HCT116 (cell line): ENCODE data around the gene CDX1. TPM values are rescaled to one million over a fixed set of nuclear protein-coding genes. Genes with fewer than 3 reads are reported as not detected.

Source experiments
- ATAC-seq: fragments of 200-7000 bp; cut with Tn5 transposase; 2 replicates; pipeline ENCODE4 v1.9.1; 2020; ENCODE audit warnings: mild to moderate bottlenecking, moderate library complexity
- BruUV-seq: library from RNA; stranded (reverse); fragments of 400-500 nt; replicated peaks from 2 replicates; lab custom pipeline; 2021; lab: Mats Ljungman, UMichigan
- CTCF ChIA-PET: fragments of 300-600 bp; sonication (Branson Sonifier 250); formaldehyde crosslinking; loops from one replicate; lab custom pipeline; 2021; ENCODE audit warnings: antibody characterized with exemption; lab: Charles Lee
- POLR2A ChIA-PET: fragments of 300-600, 350-600 bp; sonication (Branson Sonifier 250); formaldehyde crosslinking; loops from one replicate; lab custom pipeline; 2021; ENCODE audit warnings: antibody characterized with exemption; lab: Charles Lee
- RAD21 ChIA-PET, 2 experiments: fragments of 300-600 bp; sonication (Branson Sonifier 250); formaldehyde crosslinking; loops; one replicate each; lab custom pipeline; 2023; ENCODE audit warnings: low total read pairs in 2 of 2; ENCODE audit not compliant: uncharacterized antibody in 2 of 2, unreplicated experiment in 2 of 2, low non-redundant PET in 1 of 2; lab: Charles Lee
- DNase-seq: peaks from one replicate; pipeline ENCODE4 v3.0.0-alpha.2; 2010; ENCODE audit warnings: low read depth, low spot score
- H2AFZ ChIP-seq: fragments of 200-600 bp; shearing (Covaris generic), sonication (generic); 2 replicates; pipeline ENCODE4 v1.6.1; 2017; ENCODE audit warnings: low read depth, mixed run types, mixed read lengths, antibody characterized with exemption, low read length; ENCODE audit not compliant: poor library complexity, severe bottlenecking
- H3K27ac ChIP-seq: 2 replicates; pipeline ENCODE4 v1.5.1; 2012; ENCODE audit warnings: low read depth, low read length
- H3K27me3 ChIP-seq: fragments of 200-600 bp; sonication (generic); 2 replicates; pipeline ENCODE4 v1.6.1; 2016; ENCODE audit warnings: mixed run types, low read length, mixed read lengths; ENCODE audit not compliant: insufficient read depth
- H3K36me3 ChIP-seq, 2 experiments: fragments of 200-500 bp in 1 of 2; fragments of 200-600 bp in 1 of 2; sonication (Bioruptor generic) in 1 of 2; sonication (generic) in 1 of 2; 2 replicates each; pipeline versions ENCODE4 v1.5.1 to v1.6.1; 2014 to 2016; ENCODE audit warnings: low read length in 2 of 2, inconsistent platforms in 1 of 2, mixed read lengths in 1 of 2, mixed run types in 1 of 2; ENCODE audit not compliant: insufficient read depth in 2 of 2, control insufficient read depth in 1 of 2
- H3K4me1 ChIP-seq, 2 experiments: fragments of 200-600 bp in 1 of 2; sonication (generic) in 1 of 2; 2 replicates each; pipeline versions ENCODE4 v1.5.1 to v1.6.1; 2012 to 2017; ENCODE audit warnings: low read length in 2 of 2, inconsistent platforms in 1 of 2, mild to moderate bottlenecking in 1 of 2, mixed read lengths in 1 of 2, mixed run types in 1 of 2, moderate library complexity in 1 of 2; ENCODE audit not compliant: insufficient read depth in 2 of 2, control insufficient read depth in 1 of 2
- H3K4me2 ChIP-seq: fragments of 200-600 bp; sonication (generic); 2 replicates; pipeline ENCODE4 v1.6.1; 2017; ENCODE audit warnings: mixed run types, low read length, mixed read lengths
- H3K4me3 ChIP-seq, 2 experiments: fragments of 200-600 bp in 1 of 2; sonication (generic) in 1 of 2; replicated peaks in 1 of 2; 2 replicates each; pipeline ENCODE4 v1.5.1; 2011 to 2016; ENCODE audit warnings: low read length in 2 of 2, control low read depth in 1 of 2, low read depth in 1 of 2, mild to moderate bottlenecking in 1 of 2, mixed read lengths in 1 of 2, mixed run types in 1 of 2
- H3K79me2 ChIP-seq: fragments of 200-600 bp; sonication (generic); 2 replicates; pipeline ENCODE4 v1.6.1; 2017; ENCODE audit warnings: mild to moderate bottlenecking, mixed run types, low read length, moderate library complexity, mixed read lengths; ENCODE audit not compliant: insufficient read depth
- H3K9ac ChIP-seq: fragments of 200-600 bp; sonication (generic); 2 replicates; pipeline ENCODE4 v1.6.1; 2016; ENCODE audit warnings: low read length, mixed read lengths
- H3K9me2 ChIP-seq: fragments of 200-600 bp; sonication (generic), shearing (Covaris generic); 2 replicates; pipeline ENCODE4 v1.6.1; 2017; ENCODE audit warnings: mixed run types, mild to moderate bottlenecking, moderate library complexity; ENCODE audit not compliant: insufficient read depth
- H3K9me3 ChIP-seq, 2 experiments: fragments of 200-500 bp in 1 of 2; fragments of 200-600 bp in 1 of 2; sonication (Bioruptor generic) in 1 of 2; sonication (generic) in 1 of 2; 2 replicates each; pipeline ENCODE4 v1.6.1; 2014 to 2017; ENCODE audit warnings: low read length in 2 of 2, mixed read lengths in 2 of 2, inconsistent platforms in 1 of 2, low read depth in 1 of 2, mild to moderate bottlenecking in 1 of 2, mixed run types in 1 of 2, moderate library complexity in 1 of 2; ENCODE audit not compliant: control insufficient read depth in 1 of 2, insufficient read depth in 1 of 2
- H4K20me1 ChIP-seq: fragments of 200-600 bp; sonication (generic), shearing (Covaris generic); 2 replicates; pipeline ENCODE4 v1.6.1; 2017; ENCODE audit warnings: mixed run types, mild to moderate bottlenecking, moderate library complexity; ENCODE audit not compliant: insufficient read depth
- CBX3 ChIP-seq: IDR thresholded peaks from 2 replicates; pipeline ENCODE4 v1.6.1; 2012; ENCODE audit warnings: low read depth
- CEBPB ChIP-seq: IDR thresholded peaks from 2 replicates; pipeline ENCODE4 v1.6.1; 2012; ENCODE audit warnings: low read depth
- CTCF ChIP-seq, 3 experiments: fragments of 200-600 bp in 1 of 3; sonication (generic) in 1 of 3; IDR thresholded peaks in 2 of 3; conservative IDR thresholded peaks in 1 of 3; 2 replicates each; pipeline ENCODE4 v1.5.1; 2012 to 2017; ENCODE audit warnings: low read depth in 2 of 3, low read length in 2 of 3, antibody characterized with exemption in 1 of 3, borderline replicate concordance in 1 of 3, control low read depth in 1 of 3, mild to moderate bottlenecking in 1 of 3, mixed read lengths in 1 of 3, mixed run types in 1 of 3, moderate library complexity in 1 of 3; ENCODE audit not compliant: insufficient read depth in 1 of 3
- EGR1 ChIP-seq: IDR thresholded peaks from 2 replicates; pipeline ENCODE4 v1.6.1; 2012; ENCODE audit warnings: low read depth
- ELF1 ChIP-seq: IDR thresholded peaks from 2 replicates; pipeline ENCODE4 v1.6.1; 2012; ENCODE audit warnings: low read depth, borderline replicate concordance
- EZH2 ChIP-seq: fragments of 200-600 bp; sonication (generic); IDR thresholded peaks from 2 replicates; pipeline ENCODE4 v1.6.1; 2017; ENCODE audit warnings: antibody characterized with exemption, mixed run types
- FOSL1 ChIP-seq: IDR thresholded peaks from 2 replicates; pipeline ENCODE4 v1.6.1; 2012; ENCODE audit warnings: low read depth
- JUND ChIP-seq: IDR thresholded peaks from 2 replicates; pipeline ENCODE4 v1.6.1; 2012
- POLR2AphosphoS5 ChIP-seq: IDR thresholded peaks from 2 replicates; pipeline ENCODE4 v1.6.1; 2011; ENCODE audit warnings: mild to moderate bottlenecking, low read depth, low read length, moderate library complexity
- RAD21 ChIP-seq: IDR thresholded peaks from 2 replicates; pipeline ENCODE4 v1.6.1; 2012; ENCODE audit warnings: low read depth, mild to moderate bottlenecking
- SIN3A ChIP-seq: IDR thresholded peaks from 2 replicates; pipeline ENCODE4 v1.6.1; 2012; ENCODE audit warnings: low read depth
- SRF ChIP-seq: IDR thresholded peaks from 2 replicates; pipeline ENCODE4 v1.6.1; 2012; ENCODE audit warnings: low read depth
- TCF7L2 ChIP-seq: IDR thresholded peaks from 2 replicates; pipeline ENCODE4 v1.7.0; 2011; ENCODE audit warnings: borderline replicate concordance, inconsistent platforms; ENCODE audit not compliant: insufficient read depth, insufficient read length; ENCODE audit errors: extremely low read depth
- YY1 ChIP-seq: IDR thresholded peaks from 2 replicates; pipeline ENCODE4 v1.6.1; 2011; ENCODE audit warnings: low read length, low read depth, moderate library complexity, mild to moderate bottlenecking; ENCODE audit not compliant: insufficient replicate concordance; ENCODE audit errors: extremely low read depth
- ZNF274 ChIP-seq: fragments of 200-500 bp; sonication (Bioruptor generic); IDR thresholded peaks from 2 replicates; pipeline ENCODE4 v1.6.1; 2014; ENCODE audit warnings: mild to moderate bottlenecking, low read depth, low read length, inconsistent platforms
- intact Hi-C: fragments of 100-400 bp; cut with micrococcal nuclease; formaldehyde crosslinking; loops from 2 replicates; pipeline ENCODE4 v1.10.0; 2022
- total RNA-seq: library from RNA; stranded (reverse); gene quantifications from one replicate; pipeline ENCODE4 v1.2.1, GENCODE V29; 2021; ENCODE audit not compliant: unreplicated experiment
- TF ChIP-seq, protein P1 (sequence below): IDR thresholded peaks from 2 replicates; pipeline ENCODE4 v1.6.1; 2012
- TF ChIP-seq, protein P2 (sequence below): IDR thresholded peaks from 2 replicates; pipeline ENCODE4 v1.6.1; 2011; ENCODE audit warnings: mild to moderate bottlenecking, low read length, moderate library complexity; ENCODE audit not compliant: insufficient replicate concordance; ENCODE audit errors: extremely low read depth

CDX1 gene
- total RNA-seq, 1 experiment from 2014 or later, result not detected

DNA sequence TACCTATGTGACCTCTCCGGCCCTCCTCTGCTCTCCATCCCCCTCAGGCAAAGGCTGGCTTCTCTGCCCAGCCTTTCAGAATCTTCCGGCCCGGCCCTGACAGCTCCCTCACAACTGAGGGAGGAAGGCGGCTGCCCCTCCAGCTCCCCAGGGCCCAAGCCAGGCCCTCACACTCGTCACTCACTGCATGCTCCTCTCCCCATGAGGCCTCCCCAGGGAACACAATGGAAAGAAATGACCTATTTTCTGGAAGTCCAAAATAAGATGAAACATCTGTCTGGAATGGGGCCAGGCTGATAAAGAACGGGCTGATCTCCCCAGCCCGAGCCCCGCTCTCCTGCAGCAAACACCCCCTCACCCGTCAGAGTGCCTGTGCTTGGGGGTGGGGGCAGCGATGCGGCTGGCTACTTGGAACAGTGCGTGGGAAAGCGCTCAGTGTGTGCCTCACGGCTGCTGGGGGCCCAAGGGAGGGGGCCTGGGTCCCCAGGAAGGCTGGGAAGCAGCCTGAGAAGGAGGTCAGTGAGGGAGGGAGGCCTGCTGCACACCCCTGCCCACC lies 22.3 kb upstream of the CDX1 start:
- Histone ChIP-seq H3K27me3 (no peaks in the 10 kb centered on the region), H3K4me3 (no peak overlapping the region), H3K9ac (no peak overlapping the region), H3K4me2 (no peak overlapping the region), H3K4me1 (peaks cover 0 to 21% of the 10 kb centered on the region in 2 experiments; a peak in 2 of 4 replicates), H3K9me2 (no peaks in the 10 kb centered on the region), H3K27ac (no peak overlapping the region), H4K20me1 (no peaks in the 10 kb centered on the region), H2AFZ (no peak overlapping the region), H3K79me2 (no peaks in the 10 kb centered on the region), H3K9me3 (no peaks in the 10 kb centered on the region), H3K36me3 (no peaks in the 10 kb centered on the region)
- intact Hi-C loops, result no loop called here
- POLR2A ChIA-PET, result no interaction called here
- RAD21 ChIA-PET, result no interaction called here
- no peak for ATAC-seq
- TF ChIP-seq CTCF (IDR thresholded peaks at IDR 0.05 in 2 of 3, conservative IDR thresholded peaks at IDR 0.05 in 1 of 3; ENCODE audit: borderline replicate concordance in 1 of 3, insufficient read depth in 1 of 3, low read depth in 2 of 3, low read length in 2 of 3) (no peak), EZH2 (no peak), YY1 (no peak), ZNF274 (no peak), SRF (no peak), SIN3A (no peak), JUND (no peak), CEBPB (no peak), FOSL1 (no peak), EGR1 (no peak), CBX3 (no peak), TCF7L2 (no peak), ELF1 (no peak), RAD21 (no peak), POLR2AphosphoS5 (no peak)
- TF ChIP-seq, protein P1, sequence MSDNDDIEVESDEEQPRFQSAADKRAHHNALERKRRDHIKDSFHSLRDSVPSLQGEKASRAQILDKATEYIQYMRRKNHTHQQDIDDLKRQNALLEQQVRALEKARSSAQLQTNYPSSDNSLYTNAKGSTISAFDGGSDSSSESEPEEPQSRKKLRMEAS, result no peak
- TF ChIP-seq, protein P2, sequence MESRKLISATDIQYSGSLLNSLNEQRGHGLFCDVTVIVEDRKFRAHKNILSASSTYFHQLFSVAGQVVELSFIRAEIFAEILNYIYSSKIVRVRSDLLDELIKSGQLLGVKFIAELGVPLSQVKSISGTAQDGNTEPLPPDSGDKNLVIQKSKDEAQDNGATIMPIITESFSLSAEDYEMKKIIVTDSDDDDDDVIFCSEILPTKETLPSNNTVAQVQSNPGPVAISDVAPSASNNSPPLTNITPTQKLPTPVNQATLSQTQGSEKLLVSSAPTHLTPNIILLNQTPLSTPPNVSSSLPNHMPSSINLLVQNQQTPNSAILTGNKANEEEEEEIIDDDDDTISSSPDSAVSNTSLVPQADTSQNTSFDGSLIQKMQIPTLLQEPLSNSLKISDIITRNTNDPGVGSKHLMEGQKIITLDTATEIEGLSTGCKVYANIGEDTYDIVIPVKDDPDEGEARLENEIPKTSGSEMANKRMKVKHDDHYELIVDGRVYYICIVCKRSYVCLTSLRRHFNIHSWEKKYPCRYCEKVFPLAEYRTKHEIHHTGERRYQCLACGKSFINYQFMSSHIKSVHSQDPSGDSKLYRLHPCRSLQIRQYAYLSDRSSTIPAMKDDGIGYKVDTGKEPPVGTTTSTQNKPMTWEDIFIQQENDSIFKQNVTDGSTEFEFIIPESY, result no peak
- CTCF ChIA-PET, result no interaction called here
- DNase-seq, result no peak
- BruUV-seq, result no TSS peak
